NCI-H2227 treated with DMSO at 0.1 percent for 48 hours (cell line): Measurements from ENCODE around the gene ZBTB20.
A peak's percentile ranks its signal among the peaks of the same experiment; 100 is the strongest.
"Not testable (repeated sequence)": the region's sequence is repeated elsewhere in the genome, so short reads cannot be mapped to it uniquely, and the experiment has no call there.

Experiments used
- DNase-seq: peaks from one replicate; lab custom pipeline; 2025; lab: John Stamatoyannopoulos, UW

The ZBTB20 gene

GRCh38 chr3:115147329-115148141 is 447 bp upstream of the ZBTB20 start:
- peak; percentile 99 for DNase-seq

- peak; percentile 42 for DNase-seq
Observed at GRCh38 chr3:115146032-115146417, 1.1 kb downstream of the ZBTB20 start.

DNA sequence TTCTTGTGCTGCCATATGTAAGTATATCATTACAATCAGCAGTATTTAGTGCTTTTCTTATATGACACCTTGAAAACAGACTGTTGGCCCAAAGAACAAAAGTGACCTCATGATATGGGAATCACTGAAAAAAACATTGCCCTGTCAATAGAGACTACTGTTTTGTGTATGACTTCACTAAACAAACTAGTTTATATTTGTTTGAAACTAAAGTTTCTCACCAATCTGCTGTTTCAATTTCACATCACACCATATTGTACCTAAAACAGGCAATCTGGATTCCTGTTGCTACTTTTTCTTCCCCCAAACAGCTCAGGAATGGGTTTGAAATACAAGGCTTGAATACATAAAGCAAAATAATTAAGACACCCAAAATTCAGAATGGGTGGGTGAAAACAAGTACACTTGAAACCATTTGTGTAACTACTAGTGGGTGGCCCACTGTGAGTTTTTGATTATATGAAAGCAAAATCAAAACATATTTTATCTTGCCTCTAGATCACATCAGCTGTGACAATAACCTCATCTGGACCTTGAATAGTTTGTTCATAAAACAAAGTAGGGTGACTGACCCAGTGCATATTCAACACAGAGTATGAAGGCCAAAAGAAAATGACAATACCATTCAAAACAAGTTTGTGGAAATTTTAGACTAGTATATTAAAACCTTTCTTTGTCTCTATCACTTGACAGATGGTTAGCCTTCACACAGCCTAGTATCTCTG is 5.9 kb downstream of the ZBTB20 start:
- DNase-seq = no peak

GRCh38 chr3:115139072-115139471 is 8.0 kb downstream of the ZBTB20 start:
- no peak for DNase-seq

GRCh38 chr3:115134648-115135347 is 12.3 kb downstream of the ZBTB20 start:
- no peak for DNase-seq

- DNase-seq = no peak
Observed at GRCh38 chr3:115127208-115127607, 19.9 kb downstream of the ZBTB20 start.

DNA sequence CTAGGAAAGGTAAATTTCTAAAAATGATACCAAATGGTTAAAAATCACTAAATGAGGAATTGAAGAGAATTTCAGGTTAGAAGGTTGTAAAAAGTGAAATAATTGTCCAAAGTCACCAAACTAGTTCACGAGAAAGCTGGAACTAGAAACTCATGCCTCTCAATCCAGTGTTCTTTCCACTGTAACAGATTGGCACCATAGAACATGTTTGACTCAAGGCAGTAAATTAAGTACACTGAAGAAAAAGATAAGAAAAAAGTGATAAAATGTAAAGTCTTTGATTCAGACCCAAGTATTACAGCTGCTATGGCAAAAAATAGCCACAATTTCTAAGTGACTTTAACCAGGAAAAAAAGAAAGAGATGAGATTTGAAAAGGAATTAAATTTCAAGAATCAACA is 26.5 kb downstream of the ZBTB20 start:
- no peak for DNase-seq

DNA sequence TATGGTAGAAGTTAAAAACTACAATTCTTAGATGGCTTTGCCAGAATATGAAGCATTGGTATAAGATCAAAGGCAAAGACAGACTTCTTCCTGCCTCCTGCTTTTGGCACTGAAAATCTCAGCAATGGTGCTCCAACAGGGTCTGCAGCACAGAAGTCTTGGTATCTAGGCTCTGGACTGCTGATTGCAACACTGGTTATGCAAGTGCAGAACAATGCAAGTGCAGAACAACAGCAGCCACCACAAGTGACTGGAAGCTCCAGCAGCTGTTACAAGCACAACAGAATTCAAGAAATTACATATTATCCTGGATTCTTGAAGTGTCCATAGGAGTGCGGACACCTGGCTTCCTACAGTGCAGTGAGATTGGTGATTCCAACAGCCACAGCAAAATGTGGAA is 33.7 kb downstream of the ZBTB20 start:
- DNase-seq = no peak

DNA sequence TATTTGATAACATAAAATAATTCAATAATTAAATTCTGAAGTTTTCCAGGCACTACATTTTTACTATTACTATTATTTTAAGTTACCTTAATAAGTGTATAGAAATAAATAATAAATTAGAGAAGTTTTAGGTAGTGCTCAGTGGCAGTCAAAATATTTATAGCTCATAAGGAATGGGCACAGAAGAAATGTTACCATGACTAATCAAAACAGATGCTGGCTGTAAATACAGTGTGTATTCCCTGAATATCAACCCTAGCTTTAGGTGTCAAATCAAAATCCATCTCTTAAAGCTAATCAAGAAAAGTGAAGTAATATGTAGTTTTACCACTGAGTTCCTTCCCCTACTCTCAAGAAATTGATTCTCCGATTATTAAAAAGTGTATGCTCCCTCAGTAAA is 35.5 kb downstream of the ZBTB20 start:
- DNase-seq = no peak

- DNase-seq = no peak
Observed at GRCh38 chr3:115110830-115111229, 36.3 kb downstream of the ZBTB20 start.

- not testable (repeated sequence) for DNase-seq
Observed at GRCh38 chr3:115110066-115110465, 37.0 kb downstream of the ZBTB20 start.

DNA sequence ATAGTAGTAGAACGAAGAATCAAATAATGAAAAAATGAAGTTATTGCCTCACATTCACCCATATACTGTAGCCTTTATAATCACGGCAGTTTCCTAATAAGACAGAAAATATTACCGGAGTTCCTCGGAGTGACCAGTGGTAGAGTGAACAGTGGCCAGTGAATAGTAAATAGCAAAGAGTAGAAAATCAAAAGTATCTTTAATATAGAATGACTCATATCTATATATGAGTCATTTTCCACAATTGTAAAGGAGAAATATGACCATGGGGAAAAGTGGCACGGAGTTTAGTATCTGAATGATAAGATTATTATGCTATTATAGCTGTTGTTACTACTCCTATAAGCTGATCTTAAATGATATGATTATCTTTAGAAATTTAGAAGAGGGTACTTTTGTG is 38.5 kb downstream of the ZBTB20 start:
- DNase-seq = no peak

DNA sequence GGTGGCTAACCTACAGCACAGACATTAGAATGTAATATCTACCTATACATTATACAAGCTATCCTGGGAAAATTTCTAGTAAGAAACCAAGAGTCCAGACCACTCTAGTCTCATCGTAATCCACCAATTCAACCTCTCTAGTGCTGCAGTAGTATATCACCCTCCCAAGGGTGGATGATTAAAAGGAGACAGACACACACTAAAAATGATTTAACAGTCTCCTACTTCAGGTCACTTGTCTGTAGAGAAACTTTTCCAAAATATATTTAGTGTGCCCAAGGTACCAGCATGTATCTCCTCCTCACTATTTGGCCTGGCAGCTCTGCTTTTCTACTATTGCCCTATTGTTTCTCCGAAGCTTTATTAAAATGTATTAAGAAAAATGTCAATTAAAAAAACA is 45.0 kb downstream of the ZBTB20 start:
- DNase-seq = no peak

- DNase-seq = no peak
Observed at GRCh38 chr3:115100806-115101205, 46.3 kb downstream of the ZBTB20 start.

- peak; percentile 50 for DNase-seq
Observed at GRCh38 chr3:115099986-115100571, 47.0 kb downstream of the ZBTB20 start.

- DNase-seq = no peak
Observed at GRCh38 chr3:115099134-115099985, 47.7 kb downstream of the ZBTB20 start.

GRCh38 chr3:115098354-115099073 is 48.6 kb downstream of the ZBTB20 start:
- DNase-seq = no peak

DNA sequence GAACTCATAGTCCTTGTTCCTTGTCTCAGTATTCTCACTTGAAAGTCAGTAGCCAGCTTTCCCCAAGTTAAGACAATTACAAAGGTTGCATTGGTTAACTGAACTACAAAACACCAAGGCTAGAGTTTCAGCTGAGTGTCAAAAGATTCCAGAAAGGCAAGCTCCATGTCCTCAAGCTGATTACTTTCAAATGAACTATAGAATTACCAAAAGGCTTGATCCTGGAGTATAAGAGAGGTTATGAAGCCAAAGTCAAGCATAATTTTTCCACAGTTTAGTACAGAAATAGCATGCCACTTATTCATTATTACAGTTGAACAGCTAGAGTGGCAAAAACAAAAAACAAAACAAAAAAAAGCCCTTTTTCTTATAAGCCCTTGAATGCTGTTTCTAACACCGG is 51.9 kb downstream of the ZBTB20 start:
- no peak for DNase-seq

DNA sequence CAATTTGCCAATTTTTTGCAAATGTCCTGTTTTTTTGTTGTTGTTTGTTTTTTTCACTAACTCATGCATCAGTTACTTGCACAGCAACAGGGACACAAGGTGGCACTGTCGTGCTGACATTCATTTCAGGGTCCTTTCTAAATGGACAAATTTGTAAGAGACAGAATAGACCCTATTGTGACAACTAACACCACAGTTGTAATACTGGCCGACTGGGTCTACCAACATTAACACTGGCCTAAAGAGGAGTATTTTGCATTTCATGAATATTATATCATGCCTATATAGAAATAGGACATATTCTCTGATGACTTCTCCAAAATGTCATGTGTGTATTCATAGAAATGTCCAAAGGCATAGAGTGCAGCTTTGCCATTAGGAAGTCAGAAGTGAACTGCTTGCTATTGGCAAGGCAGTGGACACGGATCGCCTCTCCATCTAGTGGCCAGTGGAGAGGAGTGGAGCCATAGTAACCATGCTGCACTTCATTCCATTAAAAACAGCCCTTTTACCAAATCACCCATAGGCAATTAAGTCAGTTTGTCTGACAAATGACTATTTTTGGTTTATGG is 54.8 kb downstream of the ZBTB20 start:
- DNase-seq = peak; percentile 50

DNA sequence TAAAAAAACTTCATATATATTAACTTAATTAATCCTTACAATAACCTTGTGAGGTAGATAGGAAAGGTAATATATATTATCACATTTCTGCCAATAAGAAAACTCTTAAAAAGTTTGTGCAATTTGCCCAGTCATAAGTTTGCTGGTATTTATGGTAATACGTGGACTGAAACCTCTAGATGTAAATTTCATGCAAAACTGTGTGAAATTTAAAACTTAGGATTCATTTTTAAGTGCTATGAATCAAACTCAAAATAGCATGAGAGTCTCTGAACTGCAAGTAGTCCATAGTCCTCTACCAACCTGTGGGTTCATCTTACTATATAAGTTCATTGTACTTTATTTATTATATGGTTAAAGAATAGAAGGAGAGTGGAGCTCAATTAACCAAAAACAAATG is 56.4 kb downstream of the ZBTB20 start:
- no peak for DNase-seq

DNA sequence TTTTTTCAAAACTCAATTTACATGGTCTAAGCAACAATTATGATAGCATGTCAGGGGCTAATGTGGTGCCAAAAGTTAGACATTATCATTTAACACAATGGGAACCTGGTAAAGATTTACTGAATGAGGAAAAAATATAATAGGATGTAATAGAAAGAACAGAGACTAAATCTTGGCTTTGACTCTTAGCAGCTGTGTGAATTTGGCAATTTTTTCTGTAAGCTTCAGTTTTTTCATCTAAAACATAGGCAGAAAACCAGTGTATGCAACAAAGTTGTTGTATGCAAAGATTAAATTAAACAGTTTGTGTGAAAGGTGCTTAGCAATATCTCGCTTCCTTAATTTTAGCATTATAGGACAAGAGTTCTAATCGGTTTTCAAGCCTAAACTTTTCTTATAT is 57.6 kb downstream of the ZBTB20 start:
- DNase-seq = no peak
